OCI-LY7 (cell line): Measurements from ENCODE around the gene NOS2.

Source experiments
- CTCF ChIP-seq: fragments of 200-600 bp; sonication (generic); conservative IDR thresholded peaks from 2 replicates; pipeline ENCODE4 v1.5.1; 2014; ENCODE audit warnings: mild to moderate bottlenecking, antibody characterized with exemption, low read length, moderate library complexity, mixed read lengths
- EZH2phosphoT487 ChIP-seq: fragments of 200-600 bp; sonication (generic); IDR thresholded peaks from 2 replicates; pipeline ENCODE4 v1.6.1; 2018; ENCODE audit warnings: low read depth, borderline replicate concordance, mild to moderate bottlenecking, mixed run types, antibody characterized with exemption, low read length, moderate library complexity, mixed read lengths

DNA sequence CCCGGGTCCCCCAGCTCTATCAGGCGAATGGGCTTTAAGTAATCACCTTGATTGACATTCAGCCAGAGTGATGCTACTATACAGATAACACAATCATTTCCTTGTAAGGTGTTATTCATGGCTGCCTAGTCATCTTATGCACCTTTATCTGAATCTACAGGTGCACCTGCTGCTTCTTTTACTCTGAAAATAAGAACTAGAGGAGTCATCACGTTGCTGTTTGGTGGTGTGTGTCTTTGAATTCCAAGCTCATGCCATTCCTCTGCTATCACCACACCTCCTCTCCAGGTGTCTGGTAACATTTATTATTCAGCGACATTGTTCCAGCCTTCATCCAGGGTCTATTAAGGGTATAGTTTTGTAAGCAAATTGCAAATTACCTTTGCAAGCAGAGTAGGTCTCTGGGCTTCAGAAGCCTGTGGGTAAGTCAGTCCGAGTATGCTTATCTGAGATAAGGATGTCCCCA lies 51.9 kb downstream of the NOS2 start:
- no peak for TF ChIP-seq CTCF
- TF ChIP-seq EZH2phosphoT487, result no peak
